Measurements from ENCODE around the gene CLMP. TPM values are rescaled to one million over a fixed set of nuclear protein-coding genes. Genes with fewer than 3 reads are reported as not detected.

Gene CLMP
- total and polyA plus RNA-seq, 3 donors from 2014 or later = 6.0 to 6.5 (median 6.3) TPM

DNA sequence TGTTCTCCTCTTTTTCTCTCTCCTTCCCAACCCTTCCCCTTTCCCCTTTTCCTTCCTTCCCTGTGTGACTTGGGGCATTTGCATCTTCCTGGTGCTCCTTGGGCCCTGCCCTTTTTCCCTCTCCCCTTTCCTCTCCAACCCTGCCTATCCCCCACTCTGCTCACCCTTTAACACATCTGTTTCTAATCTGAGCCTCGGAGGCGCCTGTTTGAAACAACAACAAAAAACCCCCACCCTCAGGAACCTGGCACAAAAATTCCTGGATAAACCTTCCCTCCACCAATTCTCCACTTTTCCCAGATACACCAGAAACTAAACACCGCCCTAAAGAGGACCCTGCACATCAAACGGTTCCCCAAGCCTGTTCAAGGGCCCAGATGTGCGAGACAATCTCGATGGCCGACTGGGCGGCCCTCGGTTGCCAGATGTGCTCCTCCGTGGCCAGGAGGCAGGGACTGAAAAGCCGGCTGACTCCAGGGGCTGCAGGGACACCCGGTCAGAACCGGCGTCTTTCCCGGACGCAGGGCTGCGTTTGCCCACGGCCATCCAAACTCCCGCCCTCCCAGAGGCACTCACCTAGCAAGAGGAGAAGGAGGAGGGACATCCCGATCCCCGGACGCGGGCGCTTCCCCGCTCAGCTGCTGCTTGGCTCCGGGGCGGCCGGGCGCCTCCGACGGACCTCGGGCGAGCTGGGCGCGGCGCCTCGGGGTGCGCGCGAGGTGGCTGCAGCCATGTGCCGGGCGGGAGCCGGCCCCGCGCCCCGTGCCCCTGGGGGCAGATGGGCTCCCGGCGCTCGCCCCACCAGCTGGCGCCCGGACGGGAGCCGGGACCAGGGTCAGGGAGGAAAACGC is 486 bp downstream of the CLMP start:
- no peaks in the 10 kb centered on the region for H3K27me3 ChIP-seq
- H3K27ac ChIP-seq = peak overlapping the region in 1 of 2 donors; percentile 79
- H3K36me3 ChIP-seq (ENCODE audit: low read depth, missing control alignments) = no peaks in the 10 kb centered on the region
- TF ChIP-seq POLR2A (IDR thresholded peaks at IDR 0.05) = no peak
- TF ChIP-seq, protein P1, sequence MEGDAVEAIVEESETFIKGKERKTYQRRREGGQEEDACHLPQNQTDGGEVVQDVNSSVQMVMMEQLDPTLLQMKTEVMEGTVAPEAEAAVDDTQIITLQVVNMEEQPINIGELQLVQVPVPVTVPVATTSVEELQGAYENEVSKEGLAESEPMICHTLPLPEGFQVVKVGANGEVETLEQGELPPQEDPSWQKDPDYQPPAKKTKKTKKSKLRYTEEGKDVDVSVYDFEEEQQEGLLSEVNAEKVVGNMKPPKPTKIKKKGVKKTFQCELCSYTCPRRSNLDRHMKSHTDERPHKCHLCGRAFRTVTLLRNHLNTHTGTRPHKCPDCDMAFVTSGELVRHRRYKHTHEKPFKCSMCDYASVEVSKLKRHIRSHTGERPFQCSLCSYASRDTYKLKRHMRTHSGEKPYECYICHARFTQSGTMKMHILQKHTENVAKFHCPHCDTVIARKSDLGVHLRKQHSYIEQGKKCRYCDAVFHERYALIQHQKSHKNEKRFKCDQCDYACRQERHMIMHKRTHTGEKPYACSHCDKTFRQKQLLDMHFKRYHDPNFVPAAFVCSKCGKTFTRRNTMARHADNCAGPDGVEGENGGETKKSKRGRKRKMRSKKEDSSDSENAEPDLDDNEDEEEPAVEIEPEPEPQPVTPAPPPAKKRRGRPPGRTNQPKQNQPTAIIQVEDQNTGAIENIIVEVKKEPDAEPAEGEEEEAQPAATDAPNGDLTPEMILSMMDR (IDR thresholded peaks at IDR 0.05) = no peak
- no peak for DNase-seq
- 3 to 4% methylated on average over 16 to 32 of the region's 54 CpGs for WGBS, 2 donors
- H3K4me3 ChIP-seq = peak overlapping the region; percentile 45 to 52
- H3K9me3 ChIP-seq = no peaks in the 10 kb centered on the region
- intact Hi-C loops (cut with DNase I; ENCODE audit: low total_unique reads) = no loop called here
- no peaks in the 10 kb centered on the region for H3K4me1 ChIP-seq

DNA sequence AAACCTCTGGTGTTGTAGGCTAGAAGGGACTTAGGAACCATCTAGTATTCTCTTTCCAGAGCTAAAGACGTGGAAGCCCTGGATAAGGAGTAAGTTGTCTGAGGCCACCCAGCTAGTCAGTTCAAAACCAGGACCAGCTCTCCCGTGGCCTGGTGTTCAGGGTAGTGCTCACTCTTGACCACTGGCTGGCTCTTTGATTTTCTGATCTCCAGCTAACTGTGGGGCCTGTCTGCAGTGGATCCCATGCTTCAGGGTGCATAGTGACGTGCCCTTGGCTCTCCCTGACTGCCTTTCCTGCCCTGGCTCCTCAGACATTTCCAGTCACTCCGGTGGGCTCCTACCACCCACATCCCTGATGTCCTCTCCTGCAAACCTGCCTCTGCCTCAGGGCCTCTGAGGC is 1.3 kb downstream of the CLMP start:
- intact Hi-C loops (cut with DNase I; ENCODE audit: low total_unique reads) = no loop called here
- H3K9me3 ChIP-seq = no peaks in the 10 kb centered on the region
- no peaks in the 10 kb centered on the region for H3K27me3 ChIP-seq
- no peak for TF ChIP-seq POLR2A (IDR thresholded peaks at IDR 0.05)
- TF ChIP-seq, protein P1 (IDR thresholded peaks at IDR 0.05) = no peak
- no peaks in the 10 kb centered on the region for H3K36me3 ChIP-seq (ENCODE audit: low read depth, missing control alignments)
- DNase-seq = no peak
- peaks cover 2% of the 10 kb centered on the region for H3K4me1 ChIP-seq
- peak overlapping the region in 1 of 2 donors; percentile 52 for H3K4me3 ChIP-seq
- 28 to 52% methylated on average over 4 of the region's 4 CpGs for WGBS, 2 donors
- peak overlapping the region in 1 of 2 donors; percentile 79 for H3K27ac ChIP-seq

DNA sequence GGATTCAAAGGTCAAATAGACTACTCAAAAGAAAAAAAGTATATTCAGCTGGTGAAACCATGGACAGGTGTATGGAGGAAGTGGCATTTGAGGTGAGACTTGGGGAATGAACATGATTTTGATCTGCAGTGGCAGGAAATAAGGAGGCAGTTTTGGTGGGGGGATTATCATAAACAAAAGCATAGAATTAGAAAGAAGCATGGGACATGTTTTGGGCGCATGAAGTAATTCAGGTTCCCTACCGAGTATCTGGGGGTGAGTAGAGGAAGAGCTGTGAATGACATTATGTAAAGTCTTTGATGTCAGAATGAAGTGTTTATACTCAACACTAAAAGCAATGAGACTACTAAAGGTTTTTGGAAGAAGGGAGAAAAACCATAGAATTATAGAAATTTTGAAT is 3.1 kb downstream of the CLMP start:
- Histone ChIP-seq H3K9me3 (no peaks in the 10 kb centered on the region), H3K4me3 (no peak overlapping the region), H3K27me3 (no peaks in the 10 kb centered on the region), H3K27ac (no peak overlapping the region), H3K36me3 (ENCODE audit: low read depth, missing control alignments) (no peaks in the 10 kb centered on the region), H3K4me1 (peaks cover 14% of the 10 kb centered on the region)
- no peak for TF ChIP-seq POLR2A (IDR thresholded peaks at IDR 0.05)
- TF ChIP-seq, protein P1 (IDR thresholded peaks at IDR 0.05) = no peak
- intact Hi-C loops (cut with DNase I; ENCODE audit: low total_unique reads) = no loop called here
- 89 to 96% methylated on average over 2 of the region's 2 CpGs for WGBS, 2 donors
- no peak for DNase-seq

DNA sequence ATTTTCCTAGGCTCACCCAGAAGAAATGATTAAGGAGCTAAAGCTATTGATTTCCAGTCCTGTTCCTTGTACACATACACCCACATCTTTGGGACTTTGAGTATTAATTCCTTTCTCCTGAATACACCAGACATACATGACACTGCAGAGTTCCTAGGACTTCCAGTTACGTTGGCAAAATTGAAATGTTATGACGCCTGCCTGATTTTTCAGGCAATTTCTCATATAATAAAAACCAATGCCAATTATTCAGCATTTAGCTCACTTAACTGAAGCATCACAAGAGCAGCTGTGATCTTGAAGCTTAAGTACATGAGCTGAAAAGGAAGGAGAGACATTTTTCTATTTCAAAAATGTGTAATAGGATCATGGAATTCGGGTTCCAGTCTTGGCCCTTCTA is 4.5 kb downstream of the CLMP start:
- Histone ChIP-seq H3K9me3 (no peaks in the 10 kb centered on the region), H3K4me1 (peaks cover 14% of the 10 kb centered on the region), H3K4me3 (no peak overlapping the region), H3K36me3 (ENCODE audit: low read depth, missing control alignments) (no peaks in the 10 kb centered on the region), H3K27ac (no peak overlapping the region), H3K27me3 (no peaks in the 10 kb centered on the region)
- no peak for TF ChIP-seq POLR2A (IDR thresholded peaks at IDR 0.05)
- TF ChIP-seq, protein P1 (IDR thresholded peaks at IDR 0.05) = no peak
- intact Hi-C loops (cut with DNase I; ENCODE audit: low total_unique reads) = no loop called here
- 89% methylated on average over 3 of the region's 3 CpGs for WGBS, 2 donors
- no peak for DNase-seq

Data from testis (tissue), 3 donors.